ENCODE data around the gene NLRX1. TPM values are rescaled to one million over a fixed set of nuclear protein-coding genes. Genes with fewer than 3 reads are reported as not detected.

Gene NLRX1
- total RNA-seq, 1 donor from 2014 or later = 11.5 TPM

DNA sequence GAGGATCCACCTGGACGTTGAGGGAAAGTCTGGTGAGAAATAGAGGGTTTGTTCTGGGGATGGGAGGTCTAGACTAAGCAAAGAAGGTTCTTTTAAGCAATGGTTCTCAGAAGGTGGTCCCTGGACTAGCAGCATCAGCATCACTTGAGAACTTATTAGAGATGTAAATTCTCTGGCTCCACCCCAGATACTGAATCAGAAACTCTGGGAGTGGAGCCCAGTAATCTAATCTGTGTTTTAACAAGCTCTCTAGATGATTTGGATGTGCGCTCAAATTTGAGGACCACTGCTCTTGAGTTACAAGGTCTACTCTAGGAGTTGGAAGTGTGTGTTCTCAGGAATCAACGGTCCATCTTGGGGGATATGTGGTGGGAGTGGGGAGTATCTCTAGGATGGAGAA, 23.0 kb upstream of the NLRX1 start:
- no peaks in the 10 kb centered on the region for H3K9me3 Mint-ChIP-seq
- H3K27me3 Mint-ChIP-seq = peaks cover 53% of the 10 kb centered on the region
- DNase-seq (ENCODE audit: extremely low spot score, unreplicated experiment) = no peak
- H3K4me1 Mint-ChIP-seq (ENCODE audit: unreplicated experiment) = peaks cover 6% of the 10 kb centered on the region
- H3K27ac Mint-ChIP-seq = no peak overlapping the region
- H3K4me3 Mint-ChIP-seq = no peak overlapping the region
- H3K36me3 Mint-ChIP-seq = no peaks in the 10 kb centered on the region
- TF ChIP-seq, protein P1, sequence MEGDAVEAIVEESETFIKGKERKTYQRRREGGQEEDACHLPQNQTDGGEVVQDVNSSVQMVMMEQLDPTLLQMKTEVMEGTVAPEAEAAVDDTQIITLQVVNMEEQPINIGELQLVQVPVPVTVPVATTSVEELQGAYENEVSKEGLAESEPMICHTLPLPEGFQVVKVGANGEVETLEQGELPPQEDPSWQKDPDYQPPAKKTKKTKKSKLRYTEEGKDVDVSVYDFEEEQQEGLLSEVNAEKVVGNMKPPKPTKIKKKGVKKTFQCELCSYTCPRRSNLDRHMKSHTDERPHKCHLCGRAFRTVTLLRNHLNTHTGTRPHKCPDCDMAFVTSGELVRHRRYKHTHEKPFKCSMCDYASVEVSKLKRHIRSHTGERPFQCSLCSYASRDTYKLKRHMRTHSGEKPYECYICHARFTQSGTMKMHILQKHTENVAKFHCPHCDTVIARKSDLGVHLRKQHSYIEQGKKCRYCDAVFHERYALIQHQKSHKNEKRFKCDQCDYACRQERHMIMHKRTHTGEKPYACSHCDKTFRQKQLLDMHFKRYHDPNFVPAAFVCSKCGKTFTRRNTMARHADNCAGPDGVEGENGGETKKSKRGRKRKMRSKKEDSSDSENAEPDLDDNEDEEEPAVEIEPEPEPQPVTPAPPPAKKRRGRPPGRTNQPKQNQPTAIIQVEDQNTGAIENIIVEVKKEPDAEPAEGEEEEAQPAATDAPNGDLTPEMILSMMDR (conservative IDR thresholded peaks at IDR 0.05) = no peak

DNA sequence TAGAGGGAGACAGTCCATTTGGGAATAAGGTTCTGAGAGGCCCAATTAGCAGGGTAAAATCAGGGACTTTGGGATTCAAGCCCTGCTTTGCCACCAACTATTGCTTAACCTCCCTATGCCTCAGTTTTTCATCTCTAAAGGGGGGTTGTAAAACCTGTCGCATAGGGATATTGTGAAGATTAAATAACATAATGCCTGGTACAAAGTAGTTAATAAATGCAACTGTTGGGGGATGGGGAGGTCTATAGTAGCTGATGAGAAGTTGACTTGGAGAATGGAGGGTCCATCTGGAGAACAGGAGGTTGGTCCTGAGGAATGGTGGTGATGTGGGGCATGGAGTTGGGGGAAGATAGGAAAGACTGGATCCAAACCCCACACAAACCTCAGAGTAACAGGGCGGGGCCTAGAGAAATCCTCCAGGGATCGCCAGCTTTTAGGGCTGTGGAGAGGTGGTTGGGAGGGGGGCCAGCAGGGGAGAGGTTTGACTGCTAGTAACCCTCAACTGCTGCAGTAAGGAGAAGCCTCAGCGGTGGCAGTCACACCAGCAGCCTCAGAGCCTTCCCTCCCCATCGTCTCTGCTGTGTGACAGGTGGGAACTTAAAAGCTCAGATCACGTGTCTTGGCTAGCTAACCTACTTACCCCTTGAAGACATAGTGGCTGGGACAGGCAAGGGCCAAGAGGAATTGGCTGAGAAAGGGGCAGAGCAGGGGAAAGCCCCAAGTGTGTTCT, 20.8 kb upstream of the NLRX1 start:
- H3K9me3 Mint-ChIP-seq = no peaks in the 10 kb centered on the region
- no peaks in the 10 kb centered on the region for H3K36me3 Mint-ChIP-seq
- peak overlapping the region; percentile 80 for H3K4me3 Mint-ChIP-seq
- TF ChIP-seq, protein P1 (conservative IDR thresholded peaks at IDR 0.05) = no peak
- peaks cover 75% of the 10 kb centered on the region for H3K27me3 Mint-ChIP-seq
- no peak overlapping the region for H3K27ac Mint-ChIP-seq
- peaks cover 6% of the 10 kb centered on the region for H3K4me1 Mint-ChIP-seq (ENCODE audit: unreplicated experiment)
- no peak for DNase-seq (ENCODE audit: extremely low spot score, unreplicated experiment)

DNA sequence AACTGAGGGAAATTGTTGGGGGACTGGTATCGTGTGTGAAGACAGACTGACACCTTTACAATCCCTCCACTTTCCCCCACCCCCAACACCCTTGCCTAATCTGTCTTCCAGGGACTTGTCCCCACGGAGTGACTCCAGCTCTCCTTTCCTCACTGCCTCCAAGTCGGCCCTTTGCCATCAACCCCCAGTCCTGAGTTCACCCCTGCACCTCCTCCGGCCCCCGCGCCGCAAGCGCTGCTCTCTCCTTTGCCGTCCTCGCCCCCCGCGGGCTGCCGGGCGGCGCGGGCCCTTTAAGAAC, 19.9 kb upstream of the NLRX1 start:
- Mint-ChIP-seq H3K4me3 (peak overlapping the region; percentile 80), H3K9me3 (no peaks in the 10 kb centered on the region), H3K36me3 (no peaks in the 10 kb centered on the region), H3K27ac (no peak overlapping the region), H3K4me1 (ENCODE audit: unreplicated experiment) (peaks cover 6% of the 10 kb centered on the region), H3K27me3 (peaks cover 78% of the 10 kb centered on the region)
- TF ChIP-seq, protein P1 (conservative IDR thresholded peaks at IDR 0.05) = no peak
- no peak for DNase-seq (ENCODE audit: extremely low spot score, unreplicated experiment)

DNA sequence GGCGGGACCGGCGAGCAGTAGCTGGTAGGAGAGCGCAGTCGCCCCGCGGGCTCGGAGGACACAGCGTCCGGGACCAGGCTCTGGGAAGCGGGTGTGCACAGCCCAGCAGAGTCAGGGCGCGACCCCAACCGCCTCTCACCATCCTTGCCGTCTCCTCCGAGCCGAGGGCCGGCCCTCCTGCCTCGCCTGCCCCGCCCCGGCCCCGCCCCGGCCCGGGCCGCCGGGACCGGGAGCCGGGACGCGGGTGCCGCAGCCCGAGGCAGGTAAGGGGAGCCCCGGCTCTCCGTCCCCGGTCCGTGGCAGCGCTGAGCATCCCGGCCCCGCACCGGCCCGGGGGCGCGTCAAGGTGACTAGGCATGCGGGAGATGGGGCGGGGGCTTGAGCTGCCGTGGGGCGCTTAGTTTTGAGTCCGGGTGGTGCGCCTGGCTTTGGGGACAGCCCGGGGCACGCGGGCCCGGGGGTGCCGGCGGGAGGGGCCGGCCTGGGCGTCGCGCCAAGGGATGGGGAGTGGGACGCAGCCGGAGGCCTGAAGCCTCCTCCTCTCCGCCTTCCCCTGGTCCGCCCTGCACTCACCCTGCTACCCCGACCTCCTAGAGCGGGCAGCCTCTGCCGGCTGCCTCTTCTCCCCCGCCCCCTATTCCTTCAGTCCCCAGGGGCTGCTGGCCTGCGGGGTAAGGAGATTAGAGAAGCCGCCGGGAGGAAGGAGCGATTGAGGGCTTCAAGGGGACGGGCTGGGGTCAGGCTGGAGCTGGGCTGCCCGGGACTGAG, 19.3 kb upstream of the NLRX1 start, which contains the start of gene ABCG4:
Gene ABCG4, plus strand, starts transcription at position 35 of the 768 bp plus-strand sequence. CDS start 914 bp downstream, outside the sequence.
- H3K27ac Mint-ChIP-seq = no peak within 1 kb of the TSS
- peaks cover 6% of the 10 kb centered on the region for H3K4me1 Mint-ChIP-seq (ENCODE audit: unreplicated experiment)
- H3K9me3 Mint-ChIP-seq = no peaks in the 10 kb centered on the region
- DNase-seq (ENCODE audit: extremely low spot score, unreplicated experiment) = no peak
- TF ChIP-seq, protein P1 (conservative IDR thresholded peaks at IDR 0.05) = no peak
- no peaks in the 10 kb centered on the region for H3K36me3 Mint-ChIP-seq
- peaks cover 81% of the 10 kb centered on the region for H3K27me3 Mint-ChIP-seq
- peak within 1 kb of the TSS; percentile 80 for H3K4me3 Mint-ChIP-seq

DNA sequence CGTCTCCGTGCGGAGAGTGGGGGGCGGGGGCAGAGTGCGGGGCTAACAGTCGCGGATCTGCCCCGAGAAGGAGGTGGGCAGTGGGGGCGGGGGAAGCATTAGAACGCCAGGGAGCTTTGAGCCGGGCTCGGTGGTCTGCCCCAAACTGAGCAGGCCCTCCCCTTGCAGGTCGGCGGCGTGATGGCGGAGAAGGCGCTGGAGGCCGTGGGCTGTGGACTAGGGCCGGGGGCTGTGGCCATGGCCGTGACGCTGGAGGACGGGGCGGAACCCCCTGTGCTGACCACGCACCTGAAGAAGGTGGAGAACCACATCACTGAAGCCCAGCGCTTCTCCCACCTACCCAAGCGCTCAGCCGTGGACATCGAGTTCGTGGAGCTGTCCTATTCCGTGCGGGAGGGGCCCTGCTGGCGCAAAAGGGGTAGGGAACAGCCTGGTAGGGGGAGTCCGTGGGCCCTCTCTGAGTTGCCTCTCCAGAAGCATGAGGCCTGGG, 18.7 kb upstream of the NLRX1 start:
- Mint-ChIP-seq H3K27me3 (peaks cover 80% of the 10 kb centered on the region), H3K4me1 (ENCODE audit: unreplicated experiment) (peaks cover 6% of the 10 kb centered on the region), H3K4me3 (peak overlapping the region; percentile 78), H3K9me3 (no peaks in the 10 kb centered on the region), H3K27ac (no peak overlapping the region), H3K36me3 (no peaks in the 10 kb centered on the region)
- TF ChIP-seq, protein P1 (conservative IDR thresholded peaks at IDR 0.05) = no peak
- DNase-seq (ENCODE audit: extremely low spot score, unreplicated experiment) = no peak
